T-helper 9 cell (primary cell): ENCODE measurements around the gene PLA2G4A.

Experiments
- DNase-seq: peaks from one replicate; pipeline ENCODE4 v3.0.0-alpha.2; 2020

Gene PLA2G4A

DNA sequence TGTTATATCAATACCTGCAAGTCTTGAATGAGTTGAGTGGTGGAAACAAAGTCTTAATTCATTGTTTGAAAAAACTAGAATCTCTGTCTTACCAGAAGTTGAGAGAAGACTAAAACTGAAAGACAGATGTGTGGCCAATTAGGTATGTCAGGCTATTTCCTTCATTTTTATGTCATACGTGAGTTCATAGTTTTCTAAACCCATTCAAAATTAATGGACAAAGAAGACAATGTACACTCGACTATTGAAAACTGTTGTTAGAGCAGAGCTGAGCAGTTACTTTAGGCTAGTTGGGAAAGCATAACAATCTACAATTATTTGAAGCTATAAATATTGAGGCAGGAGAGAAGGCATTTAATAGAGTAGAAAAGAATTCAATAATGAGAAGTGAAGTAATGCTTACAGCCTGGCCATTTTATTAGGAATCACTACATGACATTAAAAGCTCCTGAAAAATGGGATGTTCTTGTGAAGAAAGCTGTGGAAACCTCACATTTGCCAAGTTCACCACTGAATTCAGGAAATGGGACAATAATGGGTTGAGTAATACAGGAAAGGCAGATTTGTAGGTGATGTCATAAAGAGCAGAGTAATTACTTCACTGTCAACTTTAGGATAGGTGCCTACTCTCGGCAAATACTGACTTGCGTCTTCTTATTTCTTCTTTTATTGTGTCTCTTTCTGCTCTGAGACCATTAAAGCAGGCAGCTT lies 204.4 kb downstream of the PLA2G4A start:
- no peak for DNase-seq

DNA sequence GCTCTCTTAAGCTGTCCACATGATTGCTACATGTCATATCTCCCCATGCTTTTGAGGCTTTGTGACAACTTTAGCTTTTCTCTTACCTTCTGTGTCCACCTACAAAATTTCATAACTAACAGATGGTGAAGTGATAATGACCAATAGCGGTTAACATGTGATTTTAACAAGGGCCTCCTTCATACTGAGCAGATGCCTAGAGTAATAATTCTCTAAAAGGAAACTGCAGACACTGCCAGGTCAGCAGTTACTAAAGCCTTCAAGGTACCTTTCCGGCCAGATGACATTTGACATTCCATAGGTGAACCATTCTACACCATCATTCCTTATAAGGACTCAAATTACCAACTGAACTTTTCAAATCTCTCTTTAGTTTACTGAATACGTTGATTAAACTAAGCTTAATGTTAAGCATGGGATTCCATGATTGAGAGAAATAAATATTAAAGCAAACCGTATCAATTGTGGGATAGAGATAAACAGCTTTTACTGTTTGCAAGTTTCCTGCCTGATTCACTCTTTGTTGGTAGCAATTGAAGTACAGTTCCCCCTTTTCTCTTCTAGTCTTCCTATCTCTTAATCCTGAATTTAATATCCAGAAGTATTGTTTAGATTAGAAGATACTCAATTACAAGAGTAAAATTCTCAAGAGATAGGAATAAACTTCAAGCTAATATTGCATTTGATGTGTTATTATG lies 205.1 kb downstream of the PLA2G4A start:
- DNase-seq, result no peak

DNA sequence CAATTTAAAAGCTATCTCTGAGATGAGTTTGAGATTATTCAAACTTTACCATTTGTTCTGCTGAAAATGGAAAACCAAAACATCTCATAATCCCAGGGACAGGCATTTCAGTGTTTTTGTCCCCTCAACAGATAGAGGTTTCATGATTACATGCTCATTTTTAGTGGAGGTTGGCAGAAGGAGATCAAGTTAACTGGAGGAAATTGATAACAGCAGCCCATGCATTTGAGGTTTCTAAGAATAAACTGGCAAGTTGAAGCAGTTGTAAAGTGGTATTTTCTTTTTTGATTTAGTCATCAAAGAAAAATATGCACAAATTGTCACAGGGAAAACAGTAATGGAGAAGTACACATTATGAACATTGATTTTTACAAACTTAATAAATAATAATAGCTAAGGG lies 205.8 kb downstream of the PLA2G4A start:
- DNase-seq, result no peak

DNA sequence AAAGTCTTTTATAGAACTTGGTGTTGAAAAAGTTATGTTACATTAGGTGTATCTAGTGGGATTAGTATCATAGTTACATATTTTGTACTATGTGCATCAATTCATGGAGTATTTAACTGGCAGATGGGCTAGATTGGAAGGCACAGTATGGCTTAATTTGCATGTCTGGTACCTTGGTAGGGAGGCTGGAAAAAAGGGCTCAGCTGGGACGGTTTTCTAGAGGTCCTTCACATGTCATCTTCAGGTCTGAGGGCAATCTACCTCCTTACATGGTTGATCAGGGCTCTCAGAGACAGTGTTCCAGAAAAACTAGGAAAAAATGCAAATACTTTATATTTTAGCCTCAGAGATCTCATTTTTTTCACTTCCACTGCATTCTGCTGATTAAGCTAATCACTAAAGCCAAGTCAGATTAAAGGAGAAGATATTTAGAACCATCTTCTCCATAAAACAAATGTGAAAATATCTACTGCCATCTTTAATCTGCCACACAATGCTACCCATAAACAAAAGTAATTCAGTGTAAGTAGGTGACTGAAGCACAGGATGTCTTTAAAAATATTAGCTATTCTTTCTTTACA lies 209.3 kb downstream of the PLA2G4A start:
- no peak for DNase-seq
